ENCODE measurements around the gene PACC1. TPM values are rescaled to one million over a fixed set of nuclear protein-coding genes. Genes with fewer than 3 reads are reported as not detected.
A peak's percentile ranks its signal among the peaks of the same experiment; 100 is the strongest.
"Not testable (repeated sequence)": the region's sequence is repeated elsewhere in the genome, so short reads cannot be mapped to it uniquely, and the experiment has no call there.

The PACC1 gene
- total RNA-seq, 2 donors from 2014 or later, result 10.2 to 11.7 TPM

DNA sequence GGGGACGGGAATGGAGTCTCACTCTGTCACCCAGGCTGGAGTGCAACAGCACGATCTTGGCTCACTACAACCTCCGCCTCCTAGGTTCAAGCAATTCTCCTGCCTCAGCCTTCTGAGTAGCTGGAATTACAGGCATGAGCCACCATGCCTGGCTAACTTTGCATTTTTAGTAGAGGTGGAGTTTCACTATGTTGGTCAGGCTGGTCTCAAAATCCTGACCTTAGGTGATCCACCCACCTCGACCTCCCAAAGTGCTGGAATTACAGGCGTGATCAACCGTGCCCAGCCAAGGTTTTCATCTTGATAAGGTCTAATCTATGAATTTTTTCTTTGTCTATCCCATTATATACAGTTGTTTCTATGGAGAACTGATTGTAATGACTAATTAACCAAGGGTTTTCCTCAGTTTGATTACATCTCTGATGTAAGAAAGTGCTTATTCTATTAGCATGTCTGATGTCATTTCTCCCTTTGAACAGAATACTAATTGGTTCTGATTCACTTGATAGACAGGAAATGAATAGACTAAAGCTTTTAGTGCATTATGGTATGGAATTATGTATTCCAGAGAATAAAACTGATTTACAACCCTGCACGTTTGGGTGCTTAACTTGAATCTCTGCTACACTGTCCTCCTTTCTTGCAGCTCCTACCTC lies 11.9 kb downstream of the PACC1 start:
- H3K9me3 Mint-ChIP-seq, result no peaks in the 10 kb centered on the region
- peaks cover 21% of the 10 kb centered on the region for H3K4me1 Mint-ChIP-seq (ENCODE audit: low read depth)
- peaks cover 7 to 19% of the 10 kb centered on the region in 2 donors for H3K36me3 Mint-ChIP-seq (ENCODE audit: insufficient read depth in 2 of 2)
- no peak for DNase-seq
- H3K4me3 Mint-ChIP-seq, result no peak overlapping the region
- ATAC-seq (replicated peaks in 1 of 2), result no peak
- H3K27ac Mint-ChIP-seq, result no peak overlapping the region
- H3K27me3 Mint-ChIP-seq (ENCODE audit: low read depth), result no peaks in the 10 kb centered on the region

DNA sequence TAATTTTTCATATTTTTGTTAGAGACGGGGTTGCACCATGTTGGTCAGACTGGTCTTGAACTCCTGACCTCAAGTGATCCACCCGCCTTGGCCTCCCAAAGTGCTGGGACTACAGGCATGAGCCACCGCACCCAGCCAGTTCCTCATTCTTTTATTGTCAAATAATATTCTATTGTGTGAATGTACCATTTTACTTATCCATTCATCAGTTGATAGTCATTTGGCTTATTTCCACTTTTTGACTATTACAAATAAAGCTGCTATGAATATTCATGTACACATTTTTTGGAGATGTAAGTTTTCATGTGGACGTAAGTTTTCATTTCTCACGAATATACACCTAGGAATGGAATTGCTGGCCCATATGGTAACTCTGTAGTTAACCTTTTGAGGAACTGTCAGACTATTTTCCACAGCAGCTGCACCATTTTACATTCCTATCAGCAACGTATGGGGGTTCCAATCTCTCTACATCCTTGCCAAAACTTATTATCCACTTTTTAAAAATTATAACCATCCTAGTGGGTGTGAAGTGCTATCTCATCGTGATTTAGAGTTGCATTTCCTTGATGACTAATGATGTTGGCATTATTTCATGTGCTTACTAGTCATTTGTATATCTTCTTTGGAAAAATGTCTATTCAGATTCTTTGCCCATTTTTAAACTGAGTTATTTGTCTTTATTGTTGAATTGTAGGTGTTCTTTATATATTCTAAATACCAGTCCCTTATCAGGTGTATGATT lies 12.7 kb downstream of the PACC1 start:
- Mint-ChIP-seq H3K36me3 (ENCODE audit: insufficient read depth in 2 of 2) (peaks cover 9 to 24% of the 10 kb centered on the region in 2 donors), H3K27me3 (ENCODE audit: low read depth) (no peaks in the 10 kb centered on the region), H3K4me3 (no peak overlapping the region), H3K4me1 (ENCODE audit: low read depth) (peaks cover 21% of the 10 kb centered on the region), H3K27ac (peak overlapping the region; percentile 36), H3K9me3 (peaks cover 0 to 2% of the 10 kb centered on the region in 2 donors)
- no peak for ATAC-seq (replicated peaks in 1 of 2)
- DNase-seq, result no peak

DNA sequence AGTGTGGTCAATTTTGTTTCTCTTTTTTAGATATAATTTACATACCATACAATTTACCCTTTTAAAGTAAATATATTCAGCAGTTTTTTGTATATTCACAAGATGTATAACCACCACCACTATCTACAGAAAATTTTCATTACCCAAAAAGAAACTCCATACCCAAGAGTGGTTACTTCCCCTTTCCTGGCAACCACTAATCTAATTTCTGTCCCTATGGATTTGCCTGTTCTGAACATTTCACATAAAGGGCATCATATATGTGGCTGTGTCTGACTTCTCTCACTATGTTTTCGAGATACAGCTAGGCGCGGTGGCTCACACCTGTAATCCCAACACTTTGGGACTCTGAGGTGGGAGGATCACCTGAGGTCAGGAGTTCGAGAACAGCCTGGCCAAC lies 13.6 kb downstream of the PACC1 start:
- H3K4me3 Mint-ChIP-seq, result no peak overlapping the region
- peaks cover 0 to 3% of the 10 kb centered on the region in 2 donors for H3K9me3 Mint-ChIP-seq
- peaks cover 12 to 34% of the 10 kb centered on the region in 2 donors for H3K36me3 Mint-ChIP-seq (ENCODE audit: insufficient read depth in 2 of 2)
- H3K4me1 Mint-ChIP-seq (ENCODE audit: low read depth), result peaks cover 21% of the 10 kb centered on the region
- ATAC-seq (replicated peaks in 1 of 2) (no peak), DNase-seq (no peak)
- no peak overlapping the region for H3K27ac Mint-ChIP-seq
- no peaks in the 10 kb centered on the region for H3K27me3 Mint-ChIP-seq (ENCODE audit: low read depth)

DNA sequence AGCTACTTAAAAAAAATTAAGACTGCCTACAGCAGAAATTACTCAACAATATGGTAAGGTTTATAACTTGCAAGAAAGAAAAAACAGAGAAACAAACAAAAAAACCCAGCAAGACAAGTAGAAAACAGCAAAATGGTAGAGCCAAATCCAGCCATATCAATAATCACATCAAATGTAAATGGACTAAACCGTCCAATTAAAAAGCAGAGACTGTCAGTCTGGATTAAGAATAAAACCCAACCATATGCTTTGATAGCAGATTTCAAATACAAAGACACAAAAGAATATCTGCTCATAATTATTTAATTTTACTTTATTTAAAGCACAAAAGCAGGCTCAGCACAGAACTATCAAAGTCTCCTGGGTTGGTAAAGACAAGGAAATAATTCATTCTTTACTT lies 17.5 kb downstream of the PACC1 start:
- no peak for ATAC-seq (replicated peaks in 1 of 2)
- peaks cover 0 to 5% of the 10 kb centered on the region in 2 donors for H3K9me3 Mint-ChIP-seq
- H3K36me3 Mint-ChIP-seq (ENCODE audit: insufficient read depth in 2 of 2), result peaks cover 21 to 38% of the 10 kb centered on the region in 2 donors
- no peak overlapping the region for H3K27ac Mint-ChIP-seq
- H3K27me3 Mint-ChIP-seq (ENCODE audit: low read depth), result no peaks in the 10 kb centered on the region
- DNase-seq, result no peak
- peaks cover 4% of the 10 kb centered on the region for H3K4me1 Mint-ChIP-seq (ENCODE audit: low read depth)
- no peak overlapping the region for H3K4me3 Mint-ChIP-seq

DNA sequence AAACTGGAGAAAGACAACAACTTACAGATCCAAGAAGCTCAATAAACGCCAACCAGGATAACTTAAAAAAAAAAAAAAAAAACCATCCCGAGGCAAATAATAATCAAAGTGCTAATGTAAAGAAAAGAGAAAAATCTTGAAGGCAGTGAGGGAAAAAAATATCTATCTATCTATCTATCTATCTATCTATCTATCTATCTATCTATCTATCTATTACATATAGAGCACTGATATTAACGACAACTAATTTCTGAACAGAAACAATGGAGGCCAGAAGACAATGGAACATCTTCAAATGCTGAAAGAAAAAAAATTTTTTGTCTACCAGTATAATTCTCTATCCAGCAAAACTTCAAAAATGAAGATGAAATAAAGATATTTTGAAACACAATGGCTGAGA lies 18.0 kb downstream of the PACC1 start:
- no peaks in the 10 kb centered on the region for H3K27me3 Mint-ChIP-seq (ENCODE audit: low read depth)
- ATAC-seq (replicated peaks in 1 of 2), result no peak
- H3K36me3 Mint-ChIP-seq (ENCODE audit: insufficient read depth in 2 of 2), result peaks cover 21 to 38% of the 10 kb centered on the region in 2 donors
- H3K9me3 Mint-ChIP-seq, result peaks cover under 1 to 5% of the 10 kb centered on the region in 2 donors
- H3K27ac Mint-ChIP-seq, result no peak overlapping the region
- DNase-seq, result no peak
- no peak overlapping the region for H3K4me3 Mint-ChIP-seq
- H3K4me1 Mint-ChIP-seq (ENCODE audit: low read depth), result no peaks in the 10 kb centered on the region

DNA sequence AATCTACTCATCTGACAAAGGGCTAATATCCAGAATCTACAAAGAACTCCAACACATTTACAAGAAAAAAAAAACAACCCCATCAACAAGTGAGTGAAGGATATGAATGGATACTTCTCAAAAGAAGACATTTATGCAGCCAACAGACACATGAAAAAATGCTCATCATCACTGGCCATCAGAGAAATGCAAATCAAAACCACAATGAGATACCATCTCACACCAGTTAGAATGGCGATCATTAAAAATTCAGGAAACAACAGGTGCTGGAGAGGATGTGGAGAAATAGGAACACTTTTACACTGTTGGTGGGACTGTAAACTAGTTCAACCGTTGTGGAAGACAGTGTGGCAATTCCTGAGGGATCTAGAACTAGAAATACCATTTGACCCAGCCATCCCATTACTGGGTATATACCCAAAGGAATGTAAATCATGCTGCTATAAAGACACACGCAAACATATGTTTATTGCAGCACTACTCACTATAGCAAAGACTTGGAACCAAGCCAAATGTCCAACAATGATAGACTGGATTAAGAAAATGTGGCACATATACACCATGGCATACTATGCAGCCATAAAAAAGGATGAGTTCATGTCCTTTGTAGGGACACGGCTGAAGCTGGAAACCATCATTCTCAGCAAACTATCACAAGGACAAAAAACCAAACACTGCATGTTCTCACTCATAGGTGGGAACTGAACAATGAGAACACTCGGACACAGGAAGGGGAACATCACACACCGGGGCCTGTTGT lies 18.8 kb downstream of the PACC1 start:
- DNase-seq; ATAC-seq (replicated peaks in 1 of 2); H3K4me3 Mint-ChIP-seq; H3K4me1 Mint-ChIP-seq (ENCODE audit: low read depth); H3K27ac Mint-ChIP-seq; H3K9me3 Mint-ChIP-seq; H3K27me3 Mint-ChIP-seq (ENCODE audit: low read depth): not testable (repeated sequence)
- peaks cover 24 to 45% of the 10 kb centered on the region in 2 donors for H3K36me3 Mint-ChIP-seq (ENCODE audit: insufficient read depth in 2 of 2)

DNA sequence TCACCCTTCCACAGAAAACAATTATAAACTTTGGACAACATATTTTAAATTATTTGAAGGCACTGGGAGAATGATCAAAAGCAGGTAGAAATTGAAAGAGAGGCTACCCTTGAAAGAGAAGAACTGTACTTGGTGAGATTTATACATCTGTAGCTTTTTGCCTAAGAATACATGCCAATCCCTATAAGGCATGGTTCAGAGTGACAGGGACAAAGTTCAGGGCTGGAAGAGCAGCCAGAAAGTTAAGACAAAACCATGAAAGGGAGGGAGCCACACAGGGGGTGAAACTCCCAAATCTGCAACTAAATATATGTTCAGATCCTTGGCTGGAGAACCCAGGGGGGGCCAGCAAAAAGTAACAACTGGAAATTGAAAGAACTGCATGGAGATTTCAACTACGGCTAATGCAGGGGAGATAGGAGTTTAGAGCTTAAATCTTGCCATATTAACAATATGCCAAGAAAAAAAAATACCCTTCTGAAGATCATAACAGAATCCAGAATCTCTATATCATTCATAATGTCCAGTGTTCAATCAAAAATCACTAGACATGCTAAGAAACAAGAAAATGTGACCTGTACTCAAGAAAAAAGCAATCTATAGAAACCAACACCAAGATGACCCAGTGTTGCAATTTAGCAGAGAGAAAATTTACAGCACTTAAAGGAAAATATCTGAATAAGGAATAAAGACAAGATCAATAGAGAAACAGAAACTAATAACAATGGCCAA lies 25.5 kb downstream of the PACC1 start:
- H3K9me3 Mint-ChIP-seq, result peaks cover 4 to 5% of the 10 kb centered on the region in 2 donors
- H3K36me3 Mint-ChIP-seq (ENCODE audit: insufficient read depth in 2 of 2), result peaks cover 16 to 38% of the 10 kb centered on the region in 2 donors
- no peaks in the 10 kb centered on the region for H3K27me3 Mint-ChIP-seq (ENCODE audit: low read depth)
- ATAC-seq (replicated peaks in 1 of 2) (no peak), DNase-seq (no peak)
- H3K4me1 Mint-ChIP-seq (ENCODE audit: low read depth), result no peaks in the 10 kb centered on the region
- peak overlapping the region; percentile 80 for H3K27ac Mint-ChIP-seq
- no peak overlapping the region for H3K4me3 Mint-ChIP-seq

DNA sequence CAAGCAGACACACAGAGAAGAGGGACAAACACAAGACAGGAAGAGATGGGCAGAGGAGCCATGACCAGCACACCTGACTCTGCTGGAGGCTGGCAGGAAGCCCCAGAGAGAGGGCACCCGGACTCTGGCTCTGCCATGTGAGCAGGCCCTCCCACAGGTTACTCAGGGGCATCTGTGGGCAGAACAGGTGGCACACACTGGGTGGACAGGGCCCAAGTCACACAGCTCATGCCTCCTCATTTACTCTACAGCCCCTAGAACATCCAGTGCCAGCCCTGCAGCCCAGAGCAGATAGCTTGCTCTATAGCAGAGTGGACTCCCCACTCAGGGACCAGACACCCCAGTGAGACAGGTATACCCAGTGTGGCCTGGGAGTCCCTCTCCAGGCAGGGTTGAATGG lies 28.7 kb downstream of the PACC1 start:
- peaks cover 9 to 26% of the 10 kb centered on the region in 2 donors for H3K36me3 Mint-ChIP-seq (ENCODE audit: insufficient read depth in 2 of 2)
- no peak for ATAC-seq (replicated peaks in 1 of 2)

DNA sequence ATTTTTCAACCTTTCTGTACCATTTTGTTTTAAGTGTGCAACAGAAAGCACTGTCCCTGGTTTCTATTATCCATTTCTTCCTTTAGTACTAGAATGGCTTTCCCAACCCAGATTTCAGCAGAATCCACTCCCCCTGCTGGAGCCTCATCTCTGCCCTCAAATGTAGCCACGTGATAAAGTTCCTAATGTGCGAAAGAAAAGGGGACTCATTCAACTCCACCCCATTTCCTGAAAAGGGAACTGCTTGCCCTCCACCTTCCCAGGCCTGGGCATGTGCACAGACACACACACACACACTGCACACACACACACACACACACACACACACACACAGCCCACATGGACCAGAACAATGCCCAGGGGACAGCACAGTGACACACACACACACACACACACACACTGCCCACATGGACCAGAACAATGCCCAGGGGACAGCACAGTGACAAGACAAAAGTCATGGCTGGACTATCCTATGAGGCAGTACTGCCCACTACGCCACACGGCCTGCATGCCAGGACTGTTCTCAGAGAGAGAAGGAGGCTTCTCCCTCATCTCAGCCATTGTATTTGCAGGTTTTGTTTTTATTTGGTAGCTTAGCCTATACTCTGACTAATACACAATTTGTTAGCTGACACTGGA lies 33.2 kb downstream of the PACC1 start:
- H3K27me3 Mint-ChIP-seq (ENCODE audit: low read depth), result no peaks in the 10 kb centered on the region
- no peaks in the 10 kb centered on the region for H3K4me1 Mint-ChIP-seq (ENCODE audit: low read depth)
- no peaks in the 10 kb centered on the region for H3K9me3 Mint-ChIP-seq
- ATAC-seq (replicated peaks in 1 of 2) (no peak), DNase-seq (no peak)
- H3K27ac Mint-ChIP-seq, result no peak overlapping the region
- peaks cover 1 to 11% of the 10 kb centered on the region in 2 donors for H3K36me3 Mint-ChIP-seq (ENCODE audit: insufficient read depth in 2 of 2)
- no peak overlapping the region for H3K4me3 Mint-ChIP-seq

More for the DNA sequence above, 28.7 kb downstream of the PACC1 start:
- peaks cover 2% of the 10 kb centered on the region in 2 donors for H3K9me3 Mint-ChIP-seq
- no peak for DNase-seq
- H3K27me3 Mint-ChIP-seq (ENCODE audit: low read depth), result no peaks in the 10 kb centered on the region
- H3K4me1 Mint-ChIP-seq (ENCODE audit: low read depth), result no peaks in the 10 kb centered on the region
- H3K27ac Mint-ChIP-seq, result no peak overlapping the region
- no peak overlapping the region for H3K4me3 Mint-ChIP-seq

DNA sequence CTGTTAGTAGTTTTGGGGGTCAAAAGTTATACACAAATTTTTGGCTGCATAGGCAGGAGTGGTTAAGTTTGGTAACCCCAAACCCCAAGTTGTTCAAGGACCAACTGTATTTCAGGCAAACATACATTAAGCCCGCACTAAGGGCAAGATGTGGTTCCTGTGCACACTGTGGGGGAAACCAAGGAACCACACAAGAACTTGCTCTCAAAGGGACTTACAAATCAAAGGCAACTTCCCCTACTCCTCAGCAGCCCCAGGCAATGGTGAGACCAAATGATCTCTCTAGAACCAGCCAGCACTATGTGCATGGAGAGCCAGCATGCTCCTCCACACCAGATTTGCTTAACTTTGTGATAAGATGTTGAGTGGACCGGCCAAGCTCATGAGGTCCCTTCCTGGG lies 35.3 kb downstream of the PACC1 start:
- H3K27me3 Mint-ChIP-seq (ENCODE audit: low read depth), result no peaks in the 10 kb centered on the region

DNA sequence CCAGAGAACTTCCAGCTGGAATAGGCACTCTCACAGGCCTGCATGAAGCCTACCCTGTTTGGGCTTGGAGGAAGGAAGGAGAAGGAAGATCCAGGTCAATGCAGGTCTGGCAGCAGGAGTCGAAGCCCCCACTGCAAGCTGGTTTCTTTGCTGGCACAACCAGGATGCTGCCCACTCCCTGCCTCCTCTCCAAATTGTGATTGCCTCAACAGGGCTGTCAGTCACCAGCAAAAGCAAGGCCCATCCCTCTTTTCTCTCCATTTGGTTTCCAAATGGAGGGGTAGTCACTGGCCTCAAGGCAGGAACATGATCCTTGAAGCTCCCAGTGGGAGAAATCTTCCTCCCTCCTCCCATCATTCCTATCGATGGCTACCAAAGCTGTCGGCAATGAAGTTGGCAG lies 37.0 kb downstream of the PACC1 start:
- ATAC-seq (replicated peaks in 1 of 2), result no peak
- no peak overlapping the region for H3K4me3 Mint-ChIP-seq
- no peak overlapping the region for H3K27ac Mint-ChIP-seq
- peaks cover 2 to 14% of the 10 kb centered on the region in 2 donors for H3K36me3 Mint-ChIP-seq (ENCODE audit: insufficient read depth in 2 of 2)
- no peaks in the 10 kb centered on the region for H3K27me3 Mint-ChIP-seq (ENCODE audit: low read depth)
- peaks cover 0 to 3% of the 10 kb centered on the region in 2 donors for H3K9me3 Mint-ChIP-seq
- no peaks in the 10 kb centered on the region for H3K4me1 Mint-ChIP-seq (ENCODE audit: low read depth)
- DNase-seq, result no peak

More for the DNA sequence above, 35.3 kb downstream of the PACC1 start:
- H3K27ac Mint-ChIP-seq, result no peak overlapping the region
- H3K36me3 Mint-ChIP-seq (ENCODE audit: insufficient read depth in 2 of 2), result peaks cover 1 to 9% of the 10 kb centered on the region in 2 donors
- no peaks in the 10 kb centered on the region for H3K9me3 Mint-ChIP-seq
- no peak overlapping the region for H3K4me3 Mint-ChIP-seq
- no peak for DNase-seq
- H3K4me1 Mint-ChIP-seq (ENCODE audit: low read depth), result no peaks in the 10 kb centered on the region
- ATAC-seq (replicated peaks in 1 of 2), result no peak

DNA sequence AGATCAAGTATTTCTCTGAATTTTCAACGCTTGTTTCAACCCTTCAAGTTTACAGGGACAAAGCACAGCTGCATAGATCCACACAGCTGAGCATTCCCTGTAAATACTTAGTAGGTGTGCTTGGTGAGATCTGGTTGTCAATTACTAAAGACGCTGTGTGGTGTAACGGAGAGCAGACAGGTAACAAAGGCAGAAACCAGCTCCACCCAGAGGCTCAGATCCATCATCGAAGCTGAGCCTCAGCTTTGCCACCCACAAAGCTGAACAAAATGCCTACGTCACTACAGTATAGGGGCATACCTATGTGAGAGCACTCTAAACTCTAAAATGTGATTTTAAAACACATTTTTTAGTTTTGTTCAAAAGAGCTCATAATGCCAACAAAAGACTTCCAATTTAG lies 38.7 kb downstream of the PACC1 start:
- H3K27ac Mint-ChIP-seq, result peak overlapping the region; percentile 14
- peaks cover 3% of the 10 kb centered on the region in 2 donors for H3K9me3 Mint-ChIP-seq
- no peaks in the 10 kb centered on the region for H3K27me3 Mint-ChIP-seq (ENCODE audit: low read depth)
- no peak overlapping the region for H3K4me3 Mint-ChIP-seq
- peaks cover 4 to 29% of the 10 kb centered on the region in 2 donors for H3K36me3 Mint-ChIP-seq (ENCODE audit: insufficient read depth in 2 of 2)
- ATAC-seq (replicated peaks in 1 of 2) (no peak), DNase-seq (no peak)
- no peaks in the 10 kb centered on the region for H3K4me1 Mint-ChIP-seq (ENCODE audit: low read depth)
